Measurements from ENCODE around the gene PIR. TPM values are rescaled to one million over a fixed set of nuclear protein-coding genes. Genes with fewer than 3 reads are reported as not detected.

Gene PIR
- total RNA-seq: 18.7 and 21.8 TPM in 2 replicates
- long read RNA-seq, transcript PIR-202 (10 exons, 1,539 nt): minor isoform, 16 of 88 reads
- long read RNA-seq, transcript PIR-201 (10 exons, 1,282 nt): major isoform, 65 of 88 reads
- long read RNA-seq, partial matches to known transcripts: 1 of 88 reads
- long read RNA-seq, other reads (novel, unspliced or antisense): 6 of 88 reads

DNA sequence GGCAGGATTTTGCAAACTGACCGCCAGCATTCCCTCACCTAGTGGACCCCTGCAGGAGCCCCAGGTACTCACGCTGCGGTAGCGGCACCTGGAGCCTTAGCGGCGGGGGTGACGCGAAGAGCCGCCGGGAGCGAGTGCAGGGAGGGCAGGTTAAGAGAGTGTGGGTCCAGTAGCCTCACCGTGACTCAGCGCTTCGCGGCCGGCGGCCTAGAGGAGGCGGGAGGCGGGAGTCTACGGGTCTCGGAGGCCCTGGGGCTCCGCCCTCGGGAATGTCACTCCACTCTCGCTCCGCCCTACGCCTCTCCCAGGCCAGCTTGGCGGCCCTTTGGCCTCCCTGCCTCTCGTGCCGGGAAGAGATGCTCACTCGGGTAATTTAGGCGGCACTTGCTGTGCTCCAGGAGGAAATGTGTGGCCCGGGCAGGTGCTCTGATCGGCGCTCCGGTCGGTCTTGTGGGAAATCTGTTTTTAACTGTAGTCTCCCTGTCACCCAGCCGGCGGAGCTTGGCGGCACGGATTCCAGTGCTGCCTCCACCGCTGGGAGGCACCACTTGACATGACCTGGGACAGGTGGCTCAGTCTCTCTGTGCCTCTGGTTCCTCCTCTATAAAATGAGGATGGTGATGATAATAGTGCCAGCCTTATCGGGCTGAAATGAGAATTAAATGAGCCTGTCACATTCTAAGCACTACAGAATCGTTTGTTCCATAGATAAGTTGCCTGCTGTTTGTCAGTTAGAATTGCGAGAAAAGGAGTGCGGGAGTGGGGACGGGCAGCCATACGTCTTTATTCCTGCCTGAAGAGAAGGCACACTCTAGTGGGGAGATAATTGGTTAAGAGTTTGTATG lies at the start of gene PIR:
PIR (minus strand) TSS at position 216 of the 845 bp plus-strand sequence. CDS start 2,076 bp downstream, outside the sequence.
- Mint-ChIP-seq H3K27me3 (ENCODE audit: unreplicated experiment) (peaks cover 5% of the 10 kb centered on the region), H3K4me1 (ENCODE audit: unreplicated experiment) (peaks cover 18% of the 10 kb centered on the region), H3K27ac (ENCODE audit: unreplicated experiment) (peak within 1 kb of the TSS; percentile 96), H3K36me3 (ENCODE audit: unreplicated experiment) (peaks cover 12% of the 10 kb centered on the region), H3K4me3 (ENCODE audit: unreplicated experiment) (peak within 1 kb of the TSS; percentile 89), H3K9me3 (ENCODE audit: unreplicated experiment) (no peaks in the 10 kb centered on the region)
- DNase-seq (ENCODE audit: extremely low spot score, unreplicated experiment): peak; percentile 94
- TF ChIP-seq CTCF (IDR thresholded peaks at IDR 0.05): peak; percentile 57

GRCh38 chrX:15530318-15530717 lies 37.2 kb upstream of the PIR start:
- peaks cover 9% of the 10 kb centered on the region for H3K27me3 Mint-ChIP-seq (ENCODE audit: unreplicated experiment)
- no peaks in the 10 kb centered on the region for H3K9me3 Mint-ChIP-seq (ENCODE audit: unreplicated experiment)
- H3K27ac Mint-ChIP-seq (ENCODE audit: unreplicated experiment): no peak overlapping the region
- H3K4me3 Mint-ChIP-seq (ENCODE audit: unreplicated experiment): no peak overlapping the region
- H3K4me1 Mint-ChIP-seq (ENCODE audit: unreplicated experiment): no peaks in the 10 kb centered on the region
- no peak for DNase-seq (ENCODE audit: extremely low spot score, unreplicated experiment)
- no peaks in the 10 kb centered on the region for H3K36me3 Mint-ChIP-seq (ENCODE audit: unreplicated experiment)
- no peak for TF ChIP-seq CTCF (IDR thresholded peaks at IDR 0.05)

- Mint-ChIP-seq H3K4me3 (ENCODE audit: unreplicated experiment) (no peak overlapping the region), H3K4me1 (ENCODE audit: unreplicated experiment) (no peaks in the 10 kb centered on the region), H3K27me3 (ENCODE audit: unreplicated experiment) (peaks cover 9% of the 10 kb centered on the region), H3K27ac (ENCODE audit: unreplicated experiment) (no peak overlapping the region), H3K36me3 (ENCODE audit: unreplicated experiment) (no peaks in the 10 kb centered on the region), H3K9me3 (ENCODE audit: unreplicated experiment) (no peaks in the 10 kb centered on the region)
- DNase-seq (ENCODE audit: extremely low spot score, unreplicated experiment): no peak
- TF ChIP-seq CTCF (IDR thresholded peaks at IDR 0.05): no peak
Observed at GRCh38 chrX:15529165-15529564, 36.0 kb upstream of the PIR start.

DNA sequence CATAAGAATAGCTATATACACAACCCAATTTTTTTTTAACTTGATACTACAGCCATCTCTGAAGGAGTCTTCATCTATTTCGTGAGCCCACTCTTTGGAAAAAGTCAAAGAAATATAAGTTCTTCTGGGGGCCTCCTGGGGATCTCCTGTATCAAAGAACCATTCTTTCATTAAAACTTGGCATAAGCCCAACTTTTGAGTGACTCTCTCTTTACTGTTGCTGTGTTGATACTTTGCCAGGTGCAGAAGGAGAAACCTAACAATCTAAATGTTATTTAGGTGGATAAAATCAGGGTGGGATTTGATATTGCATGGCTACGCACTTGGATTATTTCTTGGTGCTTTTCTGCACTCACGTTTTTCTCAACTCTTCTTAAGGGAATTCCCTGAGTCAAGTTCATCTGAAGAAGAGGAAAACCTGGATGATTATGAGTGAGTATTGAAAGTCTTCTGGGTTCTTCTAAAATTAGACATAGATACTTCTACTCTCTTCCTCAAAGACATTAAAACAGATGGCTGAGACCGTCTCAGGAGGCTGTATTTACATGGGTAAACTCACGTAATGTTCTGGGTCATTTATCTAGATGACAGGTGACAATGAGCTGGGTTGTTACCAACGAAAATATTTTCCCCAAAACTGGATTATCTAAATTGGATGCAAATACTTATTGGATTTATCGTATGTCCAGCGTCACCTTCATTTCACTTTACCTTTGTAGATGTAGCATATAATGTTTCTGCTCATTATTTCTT lies 32.7 kb upstream of the PIR start:
- no peak overlapping the region for H3K27ac Mint-ChIP-seq (ENCODE audit: unreplicated experiment)
- DNase-seq (ENCODE audit: extremely low spot score, unreplicated experiment): no peak
- H3K27me3 Mint-ChIP-seq (ENCODE audit: unreplicated experiment): peaks cover 8% of the 10 kb centered on the region
- H3K36me3 Mint-ChIP-seq (ENCODE audit: unreplicated experiment): no peaks in the 10 kb centered on the region
- H3K4me1 Mint-ChIP-seq (ENCODE audit: unreplicated experiment): no peaks in the 10 kb centered on the region
- H3K4me3 Mint-ChIP-seq (ENCODE audit: unreplicated experiment): no peak overlapping the region
- no peak for TF ChIP-seq CTCF (IDR thresholded peaks at IDR 0.05)
- H3K9me3 Mint-ChIP-seq (ENCODE audit: unreplicated experiment): no peaks in the 10 kb centered on the region

DNA sequence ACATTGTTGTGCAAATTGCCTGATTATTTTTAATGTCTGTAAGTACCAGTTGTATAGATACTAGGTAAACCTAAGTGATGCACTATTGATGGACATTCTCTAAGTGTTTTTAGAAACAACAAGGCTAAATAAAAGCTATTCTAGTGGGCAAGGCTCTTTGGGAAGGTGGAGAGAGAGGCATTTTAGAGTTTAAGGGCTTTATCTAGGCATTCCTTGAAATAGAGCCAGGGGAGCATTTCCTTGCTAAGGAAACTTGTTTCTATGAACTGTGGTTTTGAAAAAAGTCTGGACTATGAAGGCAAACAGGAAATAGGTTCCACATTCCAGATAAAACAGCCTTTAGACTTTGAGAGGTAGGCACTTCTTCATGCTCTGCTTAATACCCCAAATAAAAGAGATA lies 31.3 kb upstream of the PIR start:
- TF ChIP-seq CTCF (IDR thresholded peaks at IDR 0.05): no peak
- no peaks in the 10 kb centered on the region for H3K9me3 Mint-ChIP-seq (ENCODE audit: unreplicated experiment)
- H3K27ac Mint-ChIP-seq (ENCODE audit: unreplicated experiment): no peak overlapping the region
- H3K27me3 Mint-ChIP-seq (ENCODE audit: unreplicated experiment): peaks cover 12% of the 10 kb centered on the region
- no peak overlapping the region for H3K4me3 Mint-ChIP-seq (ENCODE audit: unreplicated experiment)
- no peaks in the 10 kb centered on the region for H3K36me3 Mint-ChIP-seq (ENCODE audit: unreplicated experiment)
- H3K4me1 Mint-ChIP-seq (ENCODE audit: unreplicated experiment): no peaks in the 10 kb centered on the region
- DNase-seq (ENCODE audit: extremely low spot score, unreplicated experiment): no peak
